Neural cell (in vitro differentiated cells): ENCODE measurements around the gene ALPI. TPM values are rescaled to one million over a fixed set of nuclear protein-coding genes. Genes with fewer than 3 reads are reported as not detected.

Source experiments
- H2AFZ ChIP-seq: fragments of 200-600, 300-800 bp; sonication (generic), shearing (Covaris generic); 2 replicates; pipeline ENCODE4 v1.6.0; 2014; ENCODE audit warnings: low read depth, mild to moderate bottlenecking, antibody characterized with exemption, low read length, moderate library complexity
- H3F3A ChIP-seq: fragments of 200-600 bp; shearing (Covaris generic); 2 replicates; pipeline ENCODE4 v1.6.1; 2016; ENCODE audit warnings: mild to moderate bottlenecking, moderate library complexity, mixed read lengths, antibody characterized with exemption, low read length; ENCODE audit not compliant: insufficient read depth, poor library complexity, severe bottlenecking
- H3K27ac ChIP-seq: fragments of 200-600, 300-800 bp; sonication (generic), shearing (Covaris generic); 2 replicates; pipeline ENCODE4 v1.5.1; 2014; ENCODE audit warnings: mild to moderate bottlenecking, low read length, moderate library complexity
- H3K27me3 ChIP-seq: fragments of 300-800, 200-600 bp; sonication (generic), shearing (Covaris generic); 2 replicates; pipeline ENCODE4 v1.6.0; 2014; ENCODE audit warnings: mild to moderate bottlenecking, low read depth, low read length, moderate library complexity; ENCODE audit not compliant: insufficient read depth
- H3K36me3 ChIP-seq: fragments of 300-800, 200-600 bp; sonication (generic), shearing (Covaris generic); 2 replicates; pipeline ENCODE4 v1.5.1; 2014; ENCODE audit warnings: mild to moderate bottlenecking, antibody characterized with exemption, low read length, moderate library complexity; ENCODE audit not compliant: insufficient read depth
- H3K4me2 ChIP-seq: fragments of 300-800, 200-600 bp; sonication (generic), shearing (Covaris generic); 2 replicates; pipeline ENCODE4 v1.6.0; 2014; ENCODE audit warnings: mild to moderate bottlenecking, low read length
- H3K4me3 ChIP-seq: fragments of 300-800, 200-600 bp; sonication (generic), shearing (Covaris generic); 2 replicates; pipeline ENCODE4 v1.5.1; 2014; ENCODE audit warnings: mild to moderate bottlenecking, low read length, moderate library complexity
- H3K79me2 ChIP-seq: fragments of 200-600 bp; shearing (Covaris generic); replicated peaks from 2 replicates; pipeline ENCODE4 v1.6.0; 2014; ENCODE audit warnings: mild to moderate bottlenecking, low read length, moderate library complexity; ENCODE audit not compliant: insufficient read depth
- H3K9ac ChIP-seq: fragments of 300-800, 200-600 bp; sonication (generic), shearing (Covaris generic); 2 replicates; pipeline ENCODE4 v1.6.1; 2016; ENCODE audit warnings: mild to moderate bottlenecking, low read length, mixed read lengths
- H3K9me2 ChIP-seq: fragments of 200-600 bp; shearing (Covaris generic); 2 replicates; pipeline ENCODE4 v1.6.1; 2016; ENCODE audit warnings: mild to moderate bottlenecking, low read length, mixed read lengths; ENCODE audit not compliant: insufficient read depth
- H3K9me3 ChIP-seq: fragments of 200-600, 300-800 bp; sonication (generic), shearing (Covaris generic); 2 replicates; pipeline ENCODE4 v1.6.1; 2016; ENCODE audit warnings: mild to moderate bottlenecking, mixed run types, low read length, moderate library complexity, mixed read lengths
- H4K20me1 ChIP-seq: fragments of 200-600 bp; shearing (Covaris generic); 2 replicates; pipeline ENCODE4 v1.6.1; 2016; ENCODE audit warnings: mild to moderate bottlenecking, mixed run types; ENCODE audit not compliant: insufficient read depth
- CTCF ChIP-seq: fragments of 450-650 bp; IDR thresholded peaks from 2 replicates; pipeline ENCODE4 v1.5.1; 2014; ENCODE audit warnings: antibody characterized with exemption, mild to moderate bottlenecking, moderate library complexity; ENCODE audit not compliant: poor library complexity, severe bottlenecking
- EP300 ChIP-seq: fragments of 450-650 bp; conservative IDR thresholded peaks from 2 replicates; pipeline ENCODE4 v1.6.1; 2014; ENCODE audit warnings: antibody characterized with exemption, mild to moderate bottlenecking, moderate library complexity; ENCODE audit not compliant: poor library complexity, severe bottlenecking
- EZH2 ChIP-seq: fragments of 200-600, 300-800 bp; shearing (Covaris generic), sonication (generic); IDR thresholded peaks from 2 replicates; pipeline ENCODE4 v1.6.1; 2014; ENCODE audit warnings: antibody characterized with exemption, low read length, borderline replicate concordance, mild to moderate bottlenecking; ENCODE audit not compliant: insufficient read depth, poor library complexity, severe bottlenecking
- MXI1 ChIP-seq: fragments of 450-650 bp; conservative IDR thresholded peaks from 2 replicates; pipeline ENCODE4 v1.6.1; 2014; ENCODE audit warnings: antibody characterized with exemption, mild to moderate bottlenecking; ENCODE audit not compliant: poor library complexity, severe bottlenecking
- POLR2AphosphoS5 ChIP-seq: IDR thresholded peaks from 2 replicates; pipeline ENCODE4 v1.6.1; 2012
- RAD21 ChIP-seq: fragments of 450-650 bp; conservative IDR thresholded peaks from 2 replicates; pipeline ENCODE4 v1.6.1; 2014; ENCODE audit warnings: antibody characterized with exemption, mild to moderate bottlenecking, moderate library complexity
- REST ChIP-seq: IDR thresholded peaks from 2 replicates; pipeline ENCODE4 v1.6.1; 2012; ENCODE audit warnings: borderline replicate concordance
- SMC3 ChIP-seq: fragments of 450-650 bp; conservative IDR thresholded peaks from 2 replicates; pipeline ENCODE4 v1.6.1; 2014; ENCODE audit warnings: antibody characterized with exemption, mild to moderate bottlenecking, moderate library complexity; ENCODE audit not compliant: poor library complexity
- TAF1 ChIP-seq: IDR thresholded peaks from 2 replicates; pipeline ENCODE4 v1.6.1; 2012; ENCODE audit warnings: low read depth
- polyA plus RNA-seq: library from polyadenylated mRNA; depleted of rRNA; stranded (reverse); fragments of >200 nt; gene quantifications from 2 replicates; pipeline ENCODE4 v1.2.3, GENCODE V29; 2014

The ALPI gene
- polyA plus RNA-seq, 1 donor from 2014 or later = not detected

- H3K27ac ChIP-seq = no peak overlapping the region
- H3K9ac ChIP-seq = no peak overlapping the region
- no peak overlapping the region for H3K4me3 ChIP-seq
- no peak overlapping the region for H3K4me2 ChIP-seq
- no peaks in the 10 kb centered on the region for H3K36me3 ChIP-seq
- H3F3A ChIP-seq = no peaks in the 10 kb centered on the region
- no peaks in the 10 kb centered on the region for H3K9me2 ChIP-seq
- H2AFZ ChIP-seq = no peak overlapping the region
- H3K9me3 ChIP-seq = no peaks in the 10 kb centered on the region
- H3K79me2 ChIP-seq = no peaks in the 10 kb centered on the region
- no peaks in the 10 kb centered on the region for H4K20me1 ChIP-seq
- TF ChIP-seq CTCF (no peak), EZH2 (no peak), EP300 (no peak), RAD21 (no peak), SMC3 (no peak), TAF1 (no peak), POLR2AphosphoS5 (no peak), REST (no peak), MXI1 (no peak)
- no peaks in the 10 kb centered on the region for H3K27me3 ChIP-seq
These were observed 1.3 kb upstream of the ALPI start for GRCh38 chr2:232454630-232455029.

- Histone ChIP-seq H2AFZ (no peak overlapping the region), H3K9ac (no peak overlapping the region), H4K20me1 (no peaks in the 10 kb centered on the region), H3K36me3 (no peaks in the 10 kb centered on the region), H3K27ac (no peak overlapping the region), H3K27me3 (no peaks in the 10 kb centered on the region), H3K9me3 (no peaks in the 10 kb centered on the region), H3K79me2 (no peaks in the 10 kb centered on the region), H3K4me3 (no peak overlapping the region), H3K9me2 (no peaks in the 10 kb centered on the region), H3F3A (no peaks in the 10 kb centered on the region), H3K4me2 (no peak overlapping the region)
- TF ChIP-seq EZH2 (no peak), POLR2AphosphoS5 (no peak), MXI1 (no peak), TAF1 (no peak), EP300 (no peak), SMC3 (no peak), CTCF (no peak), RAD21 (no peak), REST (no peak)
These were observed 555 bp downstream of the ALPI start for GRCh38 chr2:232456296-232457120.
